HepG2 (cell line): ENCODE data around the gene SDK2. TPM values are rescaled to one million over a fixed set of nuclear protein-coding genes. Genes with fewer than 3 reads are reported as not detected.

Experiments
- HMG20B ChIP-seq: conservative IDR thresholded peaks from 2 replicates; pipeline ENCODE4 v1.6.1; 2016; ENCODE audit warnings: missing genetic modification reagents, missing compliant biosample characterization
- SRSF9 ChIP-seq: fragments of 200-400 bp; formaldehyde crosslinking; IDR thresholded peaks from 2 replicates; pipeline ENCODE4 v1.6.1; 2018; ENCODE audit warnings: borderline replicate concordance, mild to moderate bottlenecking, low read depth, low read length; ENCODE audit not compliant: insufficient read depth, poor library complexity, severe bottlenecking
- ZNF331 ChIP-seq: sonication (generic); formaldehyde crosslinking; IDR thresholded peaks from 2 replicates; pipeline ENCODE4 v1.4.0; 2020; ENCODE audit warnings: missing genetic modification reagents
- polyA plus RNA-seq, 8 experiments: library from polyadenylated mRNA; depleted of rRNA in 3 of 8; stranded (reverse) in 7 of 8; unstranded in 1 of 8; fragments of >200 nt; fragmentation: Illumina TruSeq in 4 of 8; extraction: Trizol in 4 of 8; gene quantifications; 2 replicates each; pipeline versions ENCODE4 v1.2.1 to v1.2.3, GENCODE V29; 2011 to 2016; ENCODE audit warnings: low read depth in 4 of 8, missing spikeins in 1 of 8, mixed read lengths in 1 of 8; ENCODE audit not compliant: insufficient read depth in 1 of 8
- total RNA-seq, 5 experiments: library from RNA; depleted of rRNA; stranded (reverse); fragments of >200 nt; fragmentation: Illumina TruSeq; extraction: Trizol; gene quantifications; 2 replicates each; pipeline ENCODE4 v1.2.3, GENCODE V29; 2016; ENCODE audit warnings: low read depth in 1 of 5
- TF ChIP-seq, protein P1 (sequence below): sonication (generic); formaldehyde crosslinking; IDR thresholded peaks from 2 replicates; pipeline ENCODE4 v1.4.0; 2020; ENCODE audit warnings: missing genetic modification reagents
- TF ChIP-seq, protein P2 (sequence below): sonication (generic); formaldehyde crosslinking; IDR thresholded peaks from 2 replicates; pipeline ENCODE4 v1.9.0; 2021; ENCODE audit warnings: missing genetic modification reagents, borderline replicate concordance

The SDK2 gene
- total and polyA plus RNA-seq, 2 of the 13 experiments (the other 11 are each of a cell fraction or from before 2014, with no cell fraction given): not detected

DNA sequence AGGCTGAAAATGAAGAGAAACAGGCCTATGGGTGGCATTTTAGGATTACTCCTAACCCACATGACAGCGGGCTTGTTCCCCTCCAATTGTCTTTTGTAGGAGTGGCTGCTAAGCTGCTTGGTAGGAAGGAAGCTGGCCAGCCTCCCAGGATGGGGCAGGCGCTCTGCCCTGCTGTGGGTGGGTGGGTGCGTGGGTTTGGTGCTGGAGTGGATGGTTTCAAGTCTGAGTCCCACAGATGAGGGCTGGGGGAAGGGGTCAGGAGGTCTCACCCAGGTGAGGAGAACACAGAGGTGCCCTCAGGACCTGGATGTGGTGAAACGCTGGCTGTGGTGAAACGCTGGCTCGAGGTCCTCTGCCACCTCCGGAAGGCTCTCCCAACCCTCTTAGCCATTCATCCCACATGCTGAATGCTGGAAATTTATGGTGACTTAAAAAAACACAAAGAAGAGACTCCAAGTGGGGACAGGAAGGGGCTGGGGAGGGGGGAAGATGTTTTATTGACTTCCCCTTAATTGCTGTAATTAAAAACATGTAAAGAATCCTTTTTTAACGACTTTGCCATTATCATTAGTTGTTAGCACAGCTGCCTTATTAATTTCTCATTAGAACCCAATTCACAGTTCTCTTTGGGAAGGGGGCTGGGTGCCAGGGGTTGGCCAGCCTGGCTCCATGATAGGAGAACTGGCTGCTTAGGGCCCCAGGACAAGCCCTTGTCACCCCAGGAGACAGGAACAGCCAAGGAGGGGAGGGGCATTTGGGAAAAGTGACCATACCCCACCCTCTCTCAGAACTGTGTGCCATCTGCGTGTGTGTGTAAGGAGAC is 178.9 kb downstream of the SDK2 start (continued):
- TF ChIP-seq SRSF9: no peak
- TF ChIP-seq, protein P1, sequence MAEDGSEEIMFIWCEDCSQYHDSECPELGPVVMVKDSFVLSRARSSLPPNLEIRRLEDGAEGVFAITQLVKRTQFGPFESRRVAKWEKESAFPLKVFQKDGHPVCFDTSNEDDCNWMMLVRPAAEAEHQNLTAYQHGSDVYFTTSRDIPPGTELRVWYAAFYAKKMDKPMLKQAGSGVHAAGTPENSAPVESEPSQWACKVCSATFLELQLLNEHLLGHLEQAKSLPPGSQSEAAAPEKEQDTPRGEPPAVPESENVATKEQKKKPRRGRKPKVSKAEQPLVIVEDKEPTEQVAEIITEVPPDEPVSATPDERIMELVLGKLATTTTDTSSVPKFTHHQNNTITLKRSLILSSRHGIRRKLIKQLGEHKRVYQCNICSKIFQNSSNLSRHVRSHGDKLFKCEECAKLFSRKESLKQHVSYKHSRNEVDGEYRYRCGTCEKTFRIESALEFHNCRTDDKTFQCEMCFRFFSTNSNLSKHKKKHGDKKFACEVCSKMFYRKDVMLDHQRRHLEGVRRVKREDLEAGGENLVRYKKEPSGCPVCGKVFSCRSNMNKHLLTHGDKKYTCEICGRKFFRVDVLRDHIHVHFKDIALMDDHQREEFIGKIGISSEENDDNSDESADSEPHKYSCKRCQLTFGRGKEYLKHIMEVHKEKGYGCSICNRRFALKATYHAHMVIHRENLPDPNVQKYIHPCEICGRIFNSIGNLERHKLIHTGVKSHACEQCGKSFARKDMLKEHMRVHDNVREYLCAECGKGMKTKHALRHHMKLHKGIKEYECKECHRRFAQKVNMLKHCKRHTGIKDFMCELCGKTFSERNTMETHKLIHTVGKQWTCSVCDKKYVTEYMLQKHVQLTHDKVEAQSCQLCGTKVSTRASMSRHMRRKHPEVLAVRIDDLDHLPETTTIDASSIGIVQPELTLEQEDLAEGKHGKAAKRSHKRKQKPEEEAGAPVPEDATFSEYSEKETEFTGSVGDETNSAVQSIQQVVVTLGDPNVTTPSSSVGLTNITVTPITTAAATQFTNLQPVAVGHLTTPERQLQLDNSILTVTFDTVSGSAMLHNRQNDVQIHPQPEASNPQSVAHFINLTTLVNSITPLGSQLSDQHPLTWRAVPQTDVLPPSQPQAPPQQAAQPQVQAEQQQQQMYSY (CRISPR knock-in tag): no peak
- TF ChIP-seq, protein P2, sequence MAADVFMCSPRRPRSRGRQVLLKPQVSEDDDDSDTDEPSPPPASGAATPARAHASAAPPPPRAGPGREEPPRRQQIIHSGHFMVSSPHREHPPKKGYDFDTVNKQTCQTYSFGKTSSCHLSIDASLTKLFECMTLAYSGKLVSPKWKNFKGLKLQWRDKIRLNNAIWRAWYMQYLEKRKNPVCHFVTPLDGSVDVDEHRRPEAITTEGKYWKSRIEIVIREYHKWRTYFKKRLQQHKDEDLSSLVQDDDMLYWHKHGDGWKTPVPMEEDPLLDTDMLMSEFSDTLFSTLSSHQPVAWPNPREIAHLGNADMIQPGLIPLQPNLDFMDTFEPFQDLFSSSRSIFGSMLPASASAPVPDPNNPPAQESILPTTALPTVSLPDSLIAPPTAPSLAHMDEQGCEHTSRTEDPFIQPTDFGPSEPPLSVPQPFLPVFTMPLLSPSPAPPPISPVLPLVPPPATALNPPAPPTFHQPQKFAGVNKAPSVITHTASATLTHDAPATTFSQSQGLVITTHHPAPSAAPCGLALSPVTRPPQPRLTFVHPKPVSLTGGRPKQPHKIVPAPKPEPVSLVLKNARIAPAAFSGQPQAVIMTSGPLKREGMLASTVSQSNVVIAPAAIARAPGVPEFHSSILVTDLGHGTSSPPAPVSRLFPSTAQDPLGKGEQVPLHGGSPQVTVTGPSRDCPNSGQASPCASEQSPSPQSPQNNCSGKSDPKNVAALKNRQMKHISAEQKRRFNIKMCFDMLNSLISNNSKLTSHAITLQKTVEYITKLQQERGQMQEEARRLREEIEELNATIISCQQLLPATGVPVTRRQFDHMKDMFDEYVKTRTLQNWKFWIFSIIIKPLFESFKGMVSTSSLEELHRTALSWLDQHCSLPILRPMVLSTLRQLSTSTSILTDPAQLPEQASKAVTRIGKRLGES (CRISPR knock-in tag): no peak
- no peak for TF ChIP-seq ZNF331
- no peak for TF ChIP-seq HMG20B (CRISPR knock-in tag)
